ENCODE data around the gene WASF2.
"Not testable (repeated sequence)": the region's sequence is repeated elsewhere in the genome, so short reads cannot be mapped to it uniquely, and the experiment has no call there.

Gene WASF2, protein sequence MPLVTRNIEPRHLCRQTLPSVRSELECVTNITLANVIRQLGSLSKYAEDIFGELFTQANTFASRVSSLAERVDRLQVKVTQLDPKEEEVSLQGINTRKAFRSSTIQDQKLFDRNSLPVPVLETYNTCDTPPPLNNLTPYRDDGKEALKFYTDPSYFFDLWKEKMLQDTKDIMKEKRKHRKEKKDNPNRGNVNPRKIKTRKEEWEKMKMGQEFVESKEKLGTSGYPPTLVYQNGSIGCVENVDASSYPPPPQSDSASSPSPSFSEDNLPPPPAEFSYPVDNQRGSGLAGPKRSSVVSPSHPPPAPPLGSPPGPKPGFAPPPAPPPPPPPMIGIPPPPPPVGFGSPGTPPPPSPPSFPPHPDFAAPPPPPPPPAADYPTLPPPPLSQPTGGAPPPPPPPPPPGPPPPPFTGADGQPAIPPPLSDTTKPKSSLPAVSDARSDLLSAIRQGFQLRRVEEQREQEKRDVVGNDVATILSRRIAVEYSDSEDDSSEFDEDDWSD

GRCh38 chr1:27489973-27490741 is at the start of gene WASF2:
WASF2 (minus strand) TSS chr1:27490167; CDS start chr1:27428890, 61,277 bp downstream.
- DNase-seq, result peak; percentile 99

- DNase-seq, result no peak
These were observed 48.8 kb upstream of the WASF2 start for GRCh38 chr1:27538793-27539192.

- DNase-seq, result not testable (repeated sequence)
These were observed 48.3 kb upstream of the WASF2 start for GRCh38 chr1:27538305-27538676.

GRCh38 chr1:27536767-27537166 is 46.8 kb upstream of the WASF2 start:
- peak; percentile 90 for DNase-seq

GRCh38 chr1:27536010-27536757 is 46.2 kb upstream of the WASF2 start:
- DNase-seq, result no peak

- no peak for DNase-seq
These were observed 45.4 kb upstream of the WASF2 start for GRCh38 chr1:27535386-27535785.

DNA sequence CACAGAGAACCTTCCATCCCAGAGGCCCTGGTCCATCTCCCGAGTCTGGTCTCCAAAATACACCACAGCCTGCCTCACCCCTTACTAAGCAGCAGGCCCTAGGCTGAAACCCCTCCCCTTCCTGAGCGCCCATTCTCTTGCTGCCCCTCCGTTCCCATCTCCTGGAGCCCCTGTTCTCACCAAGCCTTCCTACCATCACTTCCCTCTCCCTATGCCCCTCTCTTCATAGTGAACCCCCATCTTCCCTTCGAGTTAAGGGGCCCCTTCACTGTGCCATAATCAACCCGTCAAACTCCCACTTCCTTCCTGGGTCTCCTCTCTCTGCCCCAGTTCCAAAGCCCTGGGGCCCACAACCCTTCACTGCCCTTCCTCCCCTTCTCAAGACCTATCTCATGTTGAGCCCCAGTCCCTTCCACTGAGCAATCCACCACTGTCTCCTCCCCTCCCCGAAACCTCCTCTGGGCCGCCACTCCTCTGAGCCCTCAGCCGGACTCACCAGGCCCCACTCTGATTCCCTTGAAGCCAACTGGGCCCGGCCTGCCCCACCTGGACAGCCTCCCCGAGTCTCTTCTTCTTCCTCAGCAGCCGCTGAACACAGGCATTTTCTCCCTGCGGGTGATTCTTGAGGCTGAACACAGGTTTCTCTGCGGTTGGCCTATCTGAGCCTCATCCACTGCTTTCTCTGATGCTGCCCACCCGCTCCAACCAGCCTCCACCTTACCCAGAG is 42.2 kb upstream of the WASF2 start:
- peak; percentile 25 for DNase-seq

- DNase-seq, result no peak
These were observed 40.2 kb upstream of the WASF2 start for GRCh38 chr1:27530192-27530591.

- no peak for DNase-seq
These were observed 39.7 kb upstream of the WASF2 start for GRCh38 chr1:27529704-27530018.

DNA sequence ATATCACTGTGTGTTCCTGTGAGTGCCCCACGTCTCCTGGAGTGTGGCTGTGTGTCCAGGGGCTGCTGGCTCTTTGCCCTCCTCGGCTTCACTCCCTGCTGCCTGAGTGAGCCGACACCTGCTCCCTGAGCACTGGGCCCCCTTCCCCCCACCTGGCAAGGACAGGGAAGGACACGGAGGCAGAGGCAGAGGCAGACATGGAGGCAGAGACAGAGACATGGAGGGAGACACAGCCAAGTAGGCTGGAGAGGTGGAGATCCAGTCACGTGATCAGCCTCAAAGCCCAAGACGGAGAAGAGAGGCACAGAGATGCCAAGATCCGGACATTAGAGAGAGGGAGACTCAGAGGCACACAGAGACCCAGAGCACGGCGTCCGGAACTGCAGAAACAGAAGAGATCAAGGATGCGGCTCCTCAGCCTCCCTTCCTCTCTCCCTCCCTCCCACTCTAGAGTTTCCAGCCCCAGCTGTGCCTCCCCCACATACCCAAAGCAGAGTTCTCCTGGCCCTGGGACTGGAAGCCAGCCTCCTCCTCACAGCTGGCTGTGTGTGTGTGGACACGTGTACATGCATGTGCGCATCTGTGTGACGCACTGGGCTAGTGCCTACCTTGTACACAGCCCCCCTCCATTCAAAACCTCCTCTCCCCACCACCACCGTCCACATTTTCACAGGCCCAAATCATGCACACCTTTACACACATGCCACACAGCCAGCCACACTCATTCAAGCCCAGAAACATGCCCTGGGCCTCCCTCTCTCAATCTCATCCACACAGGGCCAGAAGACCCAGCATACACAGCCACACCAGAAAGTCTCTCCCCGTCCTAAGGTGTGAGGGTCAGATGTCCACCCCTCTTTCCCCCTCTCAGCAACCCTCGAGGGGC is 39.1 kb upstream of the WASF2 start:
- peak; percentile 91 for DNase-seq

DNA sequence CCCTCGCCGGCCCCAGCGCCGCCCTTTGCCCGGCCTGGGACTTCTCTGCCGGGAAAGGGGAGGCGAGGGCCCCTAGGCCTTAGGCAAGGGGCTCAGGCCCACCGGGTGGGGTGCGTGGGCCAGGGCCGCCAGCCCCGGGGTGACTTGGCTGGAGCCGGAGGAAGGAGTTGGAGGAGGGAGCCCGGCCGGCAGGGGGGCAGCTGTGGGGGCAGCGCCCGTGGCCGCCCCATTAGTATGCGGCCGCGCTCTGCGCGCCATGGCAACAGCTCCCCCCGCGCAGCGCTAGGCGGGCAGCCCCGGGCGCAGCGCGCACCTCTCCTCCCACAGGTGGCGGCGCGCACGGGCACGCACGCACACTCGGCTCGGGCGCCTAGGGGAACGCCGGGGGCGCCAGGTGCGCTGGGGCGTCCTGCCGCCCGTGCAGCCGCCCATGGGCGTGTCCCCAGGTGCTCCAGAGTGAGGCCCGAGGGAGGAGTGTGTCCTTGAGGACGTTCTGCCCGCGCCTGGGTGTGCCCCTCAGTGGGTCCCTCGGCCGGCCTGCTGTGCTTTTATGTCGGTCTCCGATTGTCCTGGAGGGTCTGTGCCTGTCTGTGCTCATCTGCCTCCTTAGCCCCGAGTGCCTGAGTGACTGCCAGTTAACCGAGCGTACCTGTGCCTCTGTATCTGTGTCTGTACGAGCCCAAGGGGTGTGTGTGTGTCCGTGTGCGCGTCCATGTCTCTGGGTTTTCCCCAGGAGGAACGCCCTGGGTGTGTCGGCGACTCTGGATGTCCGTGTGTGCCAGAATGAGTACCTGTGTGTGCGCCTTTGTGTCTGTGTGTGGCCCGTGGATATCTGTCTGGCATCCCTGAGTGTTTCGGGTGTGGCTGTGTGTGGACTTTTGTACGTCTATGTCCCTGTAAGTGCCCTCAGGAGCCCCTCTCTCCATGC is 38.2 kb upstream of the WASF2 start:
- peak; percentile 65 for DNase-seq

DNA sequence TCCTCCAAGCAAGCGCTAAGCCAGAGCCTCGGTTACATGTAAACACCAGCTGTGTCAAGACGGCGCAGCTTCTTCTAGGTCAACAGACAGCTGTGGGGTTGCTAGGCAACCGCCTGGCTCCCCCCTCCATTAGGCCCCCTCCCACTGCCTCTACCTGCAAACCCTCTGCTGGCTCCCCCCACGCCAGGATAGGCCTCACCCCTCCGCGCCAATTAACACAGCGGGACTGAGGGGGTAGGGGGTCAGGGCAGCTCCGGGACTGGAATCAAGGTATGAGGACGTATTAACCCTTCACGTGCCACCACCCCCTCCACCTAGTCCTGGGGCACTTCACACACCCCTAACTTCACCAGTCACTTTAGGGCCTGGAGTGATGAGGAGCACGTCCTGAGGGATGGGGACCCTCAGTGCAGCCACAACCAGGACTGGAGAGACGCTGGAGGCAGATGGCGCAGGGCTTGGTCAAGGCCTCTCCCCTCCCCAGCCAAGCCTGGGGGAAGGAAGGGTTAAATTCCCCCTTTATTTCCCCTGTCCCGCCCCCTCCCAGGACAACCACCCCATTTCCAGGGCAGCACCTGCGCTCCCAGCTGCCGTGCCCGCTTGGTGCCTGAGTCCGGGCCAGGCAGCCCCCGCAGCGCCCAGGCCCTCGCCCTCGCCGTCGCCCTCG is 37.4 kb upstream of the WASF2 start:
- peak; percentile 90 for DNase-seq

DNA sequence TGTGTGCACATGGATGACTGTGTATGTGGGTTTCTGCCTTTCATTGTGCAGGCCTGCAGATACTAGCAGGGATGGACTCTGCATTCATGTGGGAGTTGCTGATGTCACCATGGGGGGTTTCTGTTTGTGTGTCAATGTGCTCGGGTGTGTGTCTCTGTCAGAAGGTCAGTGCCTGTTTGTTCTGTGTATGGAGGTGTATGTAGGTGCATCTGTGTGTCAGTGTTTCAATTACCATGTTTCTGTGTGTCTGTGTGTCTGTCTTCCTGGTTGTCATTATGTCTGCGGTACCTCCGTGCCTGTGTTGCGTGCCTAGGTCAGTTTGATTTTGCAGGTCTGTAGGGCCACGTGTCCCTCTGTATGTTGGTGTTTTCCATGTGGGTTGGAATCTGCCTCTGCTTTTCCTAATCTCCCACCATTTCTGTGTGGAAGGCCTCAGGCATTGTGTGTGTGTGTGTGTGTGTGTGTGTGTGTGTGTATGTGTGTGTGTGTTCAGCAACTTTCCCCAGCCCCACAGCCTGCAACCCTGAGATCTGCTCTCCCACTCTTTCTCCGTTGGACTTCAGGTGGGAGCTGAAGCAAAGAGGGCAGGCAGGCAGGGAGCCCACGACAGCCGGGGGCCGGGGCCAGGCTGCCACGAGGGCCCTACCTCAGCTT is 36.7 kb upstream of the WASF2 start:
- no peak for DNase-seq

DNA sequence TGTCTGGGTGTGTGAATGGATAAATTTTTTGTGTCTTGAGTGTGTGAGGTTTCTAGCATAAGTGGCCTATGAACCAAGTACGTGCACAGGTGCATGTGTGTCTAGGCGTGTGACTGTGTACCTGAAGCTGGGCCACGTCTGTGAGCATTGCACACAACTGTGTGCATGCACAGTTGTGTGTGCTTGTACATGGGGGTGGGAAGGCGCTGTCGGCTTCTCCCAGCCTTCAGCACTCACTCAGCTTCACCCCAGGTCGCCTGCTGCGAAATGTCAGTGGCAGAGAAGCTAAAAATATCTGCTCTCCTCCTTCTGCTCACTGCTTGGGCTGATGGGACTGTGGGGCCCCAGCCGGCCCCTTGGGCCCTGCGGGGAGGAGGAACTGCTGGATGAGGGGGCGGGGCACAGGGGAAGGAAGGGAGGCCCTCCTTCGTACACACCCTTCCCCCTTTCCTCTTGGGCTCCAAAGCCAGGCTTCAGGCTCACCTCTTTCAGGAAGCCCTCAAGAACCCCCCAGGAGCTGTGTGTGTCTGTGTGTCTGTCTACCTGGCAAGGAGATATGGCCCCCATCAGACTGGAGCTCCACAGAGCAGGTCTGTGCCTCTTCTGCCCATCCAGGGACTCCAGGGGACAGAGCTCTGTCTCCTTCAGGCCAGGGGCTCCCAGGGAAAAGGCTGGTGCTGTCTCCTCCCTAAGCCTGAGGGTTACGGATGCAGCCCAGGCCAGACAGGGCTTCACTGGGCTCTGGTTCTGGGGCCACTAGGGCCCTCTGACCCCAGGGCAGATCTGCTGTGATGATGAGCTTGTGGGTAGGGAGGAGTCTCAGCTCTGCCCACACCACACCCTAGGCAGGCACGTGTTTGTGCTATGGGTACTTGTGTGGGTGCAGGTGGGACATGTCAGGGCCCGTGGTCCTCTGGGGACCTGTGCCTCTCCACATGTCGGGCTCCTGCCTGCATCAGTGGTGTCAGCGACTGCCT is 35.6 kb upstream of the WASF2 start:
- DNase-seq, result peak; percentile 88

- DNase-seq, result no peak
These were observed 33.5 kb upstream of the WASF2 start for GRCh38 chr1:27523337-27524020.

GRCh38 chr1:27522432-27523336 is 32.7 kb upstream of the WASF2 start:
- peak; percentile 93 for DNase-seq

Data from left hindlimb (tissue), 1 donor.